Stromal cell of bone marrow (primary cell): ENCODE measurements around the gene GNS.

ENCODE experiments used
- DNase-seq: peaks from one replicate; pipeline ENCODE4 v3.0.0-alpha.2; 2012; ENCODE audit warnings: low read depth

The GNS gene

GRCh38 chr12:64735442-64735841 is 23.8 kb downstream of the GNS start:
- no peak for DNase-seq

DNA sequence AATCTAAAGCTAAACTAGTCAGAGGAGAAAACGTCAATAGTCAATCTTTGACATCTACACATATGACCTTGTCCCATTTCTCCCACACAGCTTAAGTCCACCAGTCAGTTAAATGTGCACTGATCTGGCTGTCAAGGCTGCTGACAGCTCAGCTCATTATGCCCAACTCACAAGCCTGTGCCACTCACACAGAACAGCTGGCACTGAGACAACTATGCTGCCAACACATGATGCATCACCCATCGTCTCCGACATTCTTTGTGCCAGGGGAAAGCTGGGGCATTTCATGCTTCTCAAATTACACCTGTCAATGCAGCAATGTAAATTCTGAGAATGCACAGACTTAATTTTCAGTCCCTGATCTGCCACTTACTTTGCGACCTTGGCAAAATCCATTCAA is 25.3 kb downstream of the GNS start:
- no peak for DNase-seq

GRCh38 chr12:64731683-64732082 is 27.5 kb downstream of the GNS start:
- no peak for DNase-seq

DNA sequence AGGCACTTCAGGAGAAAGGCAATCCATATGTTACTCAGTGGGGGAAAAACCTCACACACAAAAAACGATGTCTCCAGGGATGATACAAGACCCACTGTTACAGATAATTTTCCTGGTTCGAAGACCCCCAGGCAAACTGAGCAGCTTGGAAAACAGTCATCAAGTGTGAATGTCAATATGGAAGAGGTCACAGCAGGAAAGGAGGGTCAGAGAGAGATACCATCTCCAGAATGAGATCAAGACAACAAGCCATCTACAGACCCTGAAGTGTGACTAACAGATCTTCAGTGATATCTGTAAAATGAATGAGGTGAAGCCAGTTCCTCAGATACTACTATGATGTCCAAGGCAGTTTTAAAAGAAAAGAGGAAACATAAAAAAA is 28.6 kb downstream of the GNS start:
- DNase-seq, result no peak

DNA sequence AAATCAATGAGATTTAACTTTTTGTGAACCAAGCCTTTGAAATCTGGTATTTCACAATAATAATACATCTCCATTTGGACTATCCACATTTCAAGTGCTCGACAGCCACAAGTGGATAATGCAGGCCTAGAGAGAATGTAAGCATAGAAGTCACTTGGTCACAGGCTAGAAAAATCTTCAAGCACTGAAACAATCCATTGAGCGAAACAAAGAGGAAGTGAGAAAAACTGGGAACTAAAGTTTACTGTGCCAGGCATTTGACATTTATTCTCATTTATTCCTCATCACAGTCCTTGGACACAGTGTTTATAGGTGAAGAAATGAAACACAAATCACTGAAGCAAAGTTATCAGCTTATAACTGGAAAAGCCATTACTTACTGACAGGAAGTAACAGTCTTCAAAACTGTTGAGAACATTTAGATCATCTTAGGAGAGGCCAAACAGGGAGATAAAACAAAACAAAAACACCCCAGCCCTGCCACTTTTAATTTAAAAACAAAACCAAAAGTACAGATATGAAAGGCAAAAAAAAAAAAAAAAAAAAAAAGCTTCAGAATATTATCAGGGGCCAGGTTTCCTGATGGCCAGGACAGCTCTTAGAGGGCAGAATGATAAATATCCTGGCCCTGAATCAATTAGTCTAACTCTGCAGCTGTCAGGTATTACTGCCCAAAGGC is 29.2 kb downstream of the GNS start:
- no peak for DNase-seq

DNA sequence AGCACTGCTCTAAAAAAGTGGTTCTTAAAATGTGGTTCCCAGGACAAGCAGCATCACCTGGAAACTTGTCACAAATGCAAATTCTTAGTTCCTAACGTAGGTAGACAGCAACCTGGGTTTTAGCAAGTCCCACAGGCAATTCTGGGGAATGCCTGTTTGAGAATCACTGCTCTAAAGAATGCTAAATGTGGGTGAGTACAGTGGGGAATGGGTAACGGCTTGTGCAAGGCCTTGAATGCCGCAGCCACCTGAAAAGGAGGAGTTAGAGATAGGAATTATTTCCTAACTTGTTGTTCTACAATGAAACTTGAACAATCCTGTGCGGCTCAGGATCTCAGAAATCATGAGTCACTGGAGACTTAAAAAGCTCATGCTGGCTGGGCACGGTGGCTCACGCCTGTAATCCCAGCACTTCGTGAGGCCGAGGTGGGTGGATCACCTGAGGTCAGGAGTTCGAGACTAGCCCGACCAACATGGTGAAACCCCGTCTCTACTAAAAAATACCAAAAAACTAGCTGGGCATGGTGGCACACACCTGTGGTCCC is 34.9 kb downstream of the GNS start:
- DNase-seq, result no peak

DNA sequence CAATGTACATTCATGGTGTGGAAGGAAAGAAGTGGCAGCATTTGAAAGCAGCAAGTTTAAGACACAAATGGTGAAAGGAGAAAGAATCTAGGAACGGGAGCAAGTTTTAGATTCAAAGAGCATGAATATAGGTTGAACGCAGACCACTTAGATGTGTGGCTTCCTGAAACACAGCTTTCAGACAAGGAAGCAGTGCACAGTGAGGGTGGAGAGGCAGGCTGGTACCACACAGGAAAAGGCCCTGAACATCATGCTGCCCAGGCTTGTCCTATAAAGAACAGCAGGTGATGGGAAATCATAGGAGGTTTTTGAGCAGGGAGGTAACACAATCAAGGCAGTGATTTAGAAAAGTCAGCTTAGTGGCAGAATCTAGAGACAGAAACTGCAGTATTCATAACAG is 35.6 kb downstream of the GNS start:
- DNase-seq, result no peak

- DNase-seq, result no peak
These were observed 36.4 kb downstream of the GNS start for GRCh38 chr12:64722835-64723234.

DNA sequence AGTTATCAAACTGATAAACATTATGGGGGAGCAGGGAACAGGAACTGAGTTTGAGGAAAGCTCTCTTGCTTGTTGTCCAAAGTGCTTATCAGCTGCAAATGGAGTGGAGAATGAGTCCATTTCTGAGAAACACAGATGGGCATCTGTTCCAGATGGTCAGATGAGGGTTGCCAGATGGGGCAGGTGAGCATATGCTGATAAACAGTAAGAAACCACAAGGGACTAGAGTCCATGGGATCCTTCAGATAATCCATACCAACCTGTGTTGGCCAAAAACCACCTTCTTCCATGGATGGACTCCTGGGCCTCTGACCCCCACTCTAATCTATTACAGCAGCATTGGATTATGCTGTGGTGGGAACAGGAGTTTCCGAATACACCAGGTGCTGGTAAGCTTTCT is 38.3 kb downstream of the GNS start:
- DNase-seq, result no peak

DNA sequence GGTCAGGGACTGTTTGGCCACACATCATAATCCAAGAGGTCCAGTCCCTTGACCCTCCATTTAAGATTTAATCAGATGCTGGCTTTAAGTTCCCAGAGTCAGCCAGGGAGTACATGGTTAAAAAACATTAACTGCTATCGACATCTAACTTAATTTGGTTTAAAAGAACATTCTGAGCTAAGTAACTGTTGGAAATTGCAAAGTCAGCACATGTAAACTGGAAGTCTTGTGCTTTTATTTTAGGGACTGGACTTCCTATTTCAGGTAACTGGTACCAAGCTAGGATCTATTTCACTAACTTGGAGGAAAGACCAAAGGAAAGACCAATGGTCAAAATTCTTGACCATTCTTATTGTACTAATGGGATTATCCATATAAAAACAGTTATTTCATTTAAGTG is 40.6 kb downstream of the GNS start:
- no peak for DNase-seq

GRCh38 chr12:64716839-64717455 is 42.3 kb downstream of the GNS start:
- DNase-seq, result no peak

GRCh38 chr12:64716371-64716770 is 42.8 kb downstream of the GNS start:
- DNase-seq, result no peak

GRCh38 chr12:64714551-64714968 is 44.6 kb downstream of the GNS start:
- DNase-seq, result no peak

DNA sequence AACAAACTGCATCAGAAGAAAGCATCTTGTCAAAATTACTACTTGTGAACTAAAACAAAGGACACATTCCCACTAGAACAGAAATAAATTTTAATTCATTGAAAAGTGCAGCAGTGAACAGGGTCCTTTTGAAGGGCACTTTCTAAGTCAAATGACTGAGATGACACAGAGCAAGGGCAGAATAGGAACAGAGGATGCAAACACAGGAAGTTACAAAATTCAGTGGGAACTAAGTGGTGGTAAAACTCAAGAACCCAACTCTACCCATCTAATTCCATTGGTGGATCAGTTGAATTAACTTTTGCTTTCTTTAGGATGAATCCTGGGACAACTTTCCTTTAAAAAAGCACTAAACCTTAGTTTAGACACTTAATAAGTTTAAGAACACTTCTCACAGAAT is 45.8 kb downstream of the GNS start:
- DNase-seq, result no peak

DNA sequence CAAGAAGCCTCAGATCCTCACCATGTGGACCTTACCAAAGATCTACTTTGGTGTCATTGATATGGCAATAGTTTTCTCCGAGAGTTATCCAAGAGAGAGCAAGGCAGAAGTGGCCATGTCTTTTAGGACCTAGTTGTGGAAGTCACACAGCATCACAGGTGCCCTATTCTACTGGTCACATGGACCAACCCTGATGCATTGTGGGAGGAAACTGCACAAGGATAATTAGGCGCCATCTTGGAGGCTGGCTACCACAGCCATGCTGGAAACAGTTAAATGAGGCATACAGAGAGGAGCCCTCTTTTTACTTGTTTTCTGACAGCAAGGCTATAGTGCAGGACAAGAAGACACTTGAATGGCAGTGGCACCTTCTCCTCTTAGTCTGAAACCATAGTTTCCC is 49.8 kb downstream of the GNS start:
- no peak for DNase-seq

DNA sequence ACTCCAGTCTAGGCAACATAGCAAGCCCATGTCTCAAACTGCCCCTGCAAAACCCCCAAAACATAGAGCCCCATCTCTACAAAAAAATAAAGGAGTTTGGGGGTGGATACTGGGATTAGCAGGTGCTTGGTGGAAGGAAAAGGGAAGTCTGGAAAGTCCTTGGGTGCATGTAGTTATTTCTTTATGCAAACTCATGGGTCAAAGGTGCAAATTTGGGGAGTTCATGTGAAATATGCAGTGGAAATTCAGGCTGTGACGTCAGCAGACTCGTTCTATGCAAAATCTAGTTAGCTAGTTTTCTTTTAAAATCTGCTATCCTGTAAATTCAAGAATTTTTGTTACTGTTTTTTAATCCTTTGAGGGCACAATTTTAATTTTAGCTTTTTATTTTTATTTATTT is 51.3 kb downstream of the GNS start:
- DNase-seq, result no peak

DNA sequence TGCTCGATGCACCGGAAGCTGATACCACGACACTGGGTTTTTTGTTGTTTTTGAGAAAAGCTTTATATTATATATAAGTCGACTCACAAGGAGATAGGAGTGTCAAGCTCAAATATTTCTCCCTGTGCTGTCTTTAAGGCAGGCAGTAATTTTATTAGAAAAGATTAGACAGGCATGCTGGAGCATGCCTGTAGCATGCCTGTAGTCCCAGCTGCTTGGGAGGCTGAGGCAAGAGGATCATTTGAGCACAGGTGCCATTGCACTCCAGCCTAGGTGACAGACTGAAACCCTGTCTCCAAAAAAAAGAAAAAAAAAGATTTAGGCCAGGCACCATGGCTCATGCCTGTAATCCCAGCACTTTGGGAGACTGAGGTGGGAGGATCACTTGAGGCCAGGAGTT is 51.8 kb downstream of the GNS start:
- no peak for DNase-seq

DNA sequence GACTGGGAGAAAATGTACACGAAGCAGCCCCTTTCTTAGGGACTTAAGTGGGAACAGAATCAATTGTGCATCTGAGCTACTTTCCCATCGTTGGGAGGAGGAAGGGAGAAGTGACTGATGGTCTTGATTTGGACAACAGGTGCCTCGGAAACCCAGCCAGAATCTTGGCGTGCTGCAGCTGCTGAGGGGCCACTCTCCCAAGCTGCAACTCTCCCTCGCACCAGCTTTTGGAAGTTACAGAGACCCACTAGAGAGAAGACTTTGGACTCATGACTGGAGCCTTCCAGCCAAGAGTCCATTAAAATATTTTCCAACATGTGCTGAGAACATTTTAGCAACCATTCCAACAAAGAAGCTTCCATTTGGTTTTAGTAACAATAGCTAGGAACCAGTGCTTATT is 52.3 kb downstream of the GNS start:
- DNase-seq, result no peak

DNA sequence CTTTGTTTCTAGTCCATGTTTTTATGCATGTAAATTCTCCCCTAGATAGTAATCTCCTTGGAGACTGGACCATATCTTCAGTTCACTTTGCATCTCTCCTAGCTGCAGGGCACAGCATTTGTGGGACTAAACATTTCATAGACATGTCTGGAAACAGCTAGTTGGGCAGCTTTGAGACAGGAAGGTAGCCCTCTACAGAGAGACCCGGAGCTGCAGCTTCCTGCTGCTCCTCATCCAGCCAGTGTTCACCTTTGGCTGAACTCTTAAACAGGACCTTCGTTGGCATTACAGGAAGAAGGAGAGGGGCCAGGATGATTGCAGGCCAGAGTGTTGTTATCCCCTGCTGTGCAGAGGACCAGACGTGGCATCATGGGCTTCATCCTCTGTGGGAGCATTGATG is 52.9 kb downstream of the GNS start:
- DNase-seq, result no peak

GRCh38 chr12:64701283-64701682 is 57.9 kb downstream of the GNS start:
- no peak for DNase-seq

DNA sequence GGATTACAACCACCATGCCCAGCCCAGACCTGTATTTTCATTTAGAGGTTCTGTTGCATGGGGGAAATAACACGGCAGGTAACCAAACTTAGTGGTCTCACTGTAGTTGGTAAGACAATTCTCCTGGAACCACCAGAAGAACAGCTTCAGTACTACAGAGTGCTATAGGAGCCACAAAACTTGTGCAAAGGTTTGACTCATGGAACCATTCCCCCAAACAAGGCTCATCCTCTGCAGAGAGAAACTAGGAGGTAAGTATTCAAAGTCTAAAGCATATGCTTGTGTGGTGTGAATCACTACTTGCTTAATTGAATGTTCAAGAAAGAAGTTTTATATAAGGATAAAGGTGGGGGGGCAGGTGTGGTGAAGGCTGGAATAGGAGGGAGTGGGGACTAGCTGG is 58.7 kb downstream of the GNS start:
- no peak for DNase-seq

GRCh38 chr12:64699504-64700115 is 59.6 kb downstream of the GNS start:
- DNase-seq, result no peak

GRCh38 chr12:64696080-64696741 is 63.0 kb downstream of the GNS start:
- DNase-seq, result no peak
